ENCODE data around the gene SAA1. TPM values are rescaled to one million over a fixed set of nuclear protein-coding genes. Genes with fewer than 3 reads are reported as not detected.

Gene SAA1
- total RNA-seq, 1 donor from 2014 or later, result not detected

- Mint-ChIP-seq H3K9me3 (no peaks in the 10 kb centered on the region), H3K36me3 (ENCODE audit: low read depth) (peaks cover 51% of the 10 kb centered on the region), H3K4me3 (no peak overlapping the region), H3K27ac (no peak overlapping the region), H3K27me3 (ENCODE audit: insufficient read depth) (no peaks in the 10 kb centered on the region), H3K4me1 (ENCODE audit: low read depth) (peaks cover 18% of the 10 kb centered on the region)
- DNase-seq (ENCODE audit: low spot score), result no peak
- intact Hi-C loops (cut with micrococcal nuclease), result no loop called here
Measured at GRCh38 chr11:18299721-18300120, 33.7 kb downstream of the SAA1 start.

- no peak overlapping the region for H3K4me3 Mint-ChIP-seq
- intact Hi-C loops (cut with micrococcal nuclease), result no loop called here
- no peaks in the 10 kb centered on the region for H3K27me3 Mint-ChIP-seq (ENCODE audit: insufficient read depth)
- H3K27ac Mint-ChIP-seq, result no peak overlapping the region
- no peaks in the 10 kb centered on the region for H3K4me1 Mint-ChIP-seq (ENCODE audit: low read depth)
- H3K36me3 Mint-ChIP-seq (ENCODE audit: low read depth), result peaks cover 53% of the 10 kb centered on the region
- no peak for DNase-seq (ENCODE audit: low spot score)
- no peaks in the 10 kb centered on the region for H3K9me3 Mint-ChIP-seq
Measured at GRCh38 chr11:18304745-18305144, 38.7 kb downstream of the SAA1 start.

GRCh38 chr11:18307461-18308139 is 41.5 kb downstream of the SAA1 start:
- Mint-ChIP-seq H3K27me3 (ENCODE audit: insufficient read depth) (no peaks in the 10 kb centered on the region), H3K4me3 (no peak overlapping the region), H3K9me3 (no peaks in the 10 kb centered on the region), H3K27ac (no peak overlapping the region), H3K36me3 (ENCODE audit: low read depth) (peaks cover 57% of the 10 kb centered on the region), H3K4me1 (ENCODE audit: low read depth) (no peaks in the 10 kb centered on the region)
- no peak for DNase-seq (ENCODE audit: low spot score)
- intact Hi-C loops (cut with micrococcal nuclease), result no loop called here

- Mint-ChIP-seq H3K4me1 (ENCODE audit: low read depth) (no peaks in the 10 kb centered on the region), H3K4me3 (no peak overlapping the region), H3K27me3 (ENCODE audit: insufficient read depth) (no peaks in the 10 kb centered on the region), H3K9me3 (no peaks in the 10 kb centered on the region), H3K27ac (no peak overlapping the region), H3K36me3 (ENCODE audit: low read depth) (peaks cover 56% of the 10 kb centered on the region)
- intact Hi-C loops (cut with micrococcal nuclease), result no loop called here
- DNase-seq (ENCODE audit: low spot score), result no peak
Measured at GRCh38 chr11:18308242-18308641, 42.2 kb downstream of the SAA1 start.

- Mint-ChIP-seq H3K27ac (no peak overlapping the region), H3K4me1 (ENCODE audit: low read depth) (no peaks in the 10 kb centered on the region), H3K4me3 (no peak overlapping the region), H3K9me3 (no peaks in the 10 kb centered on the region), H3K36me3 (ENCODE audit: low read depth) (peaks cover 51% of the 10 kb centered on the region), H3K27me3 (ENCODE audit: insufficient read depth) (no peaks in the 10 kb centered on the region)
- intact Hi-C loops (cut with micrococcal nuclease), result no loop called here
- no peak for DNase-seq (ENCODE audit: low spot score)
Measured at GRCh38 chr11:18309691-18310090, 43.6 kb downstream of the SAA1 start.

- intact Hi-C loops (cut with micrococcal nuclease), result no loop called here
- Mint-ChIP-seq H3K4me3 (no peak overlapping the region), H3K9me3 (no peaks in the 10 kb centered on the region), H3K27me3 (ENCODE audit: insufficient read depth) (no peaks in the 10 kb centered on the region), H3K4me1 (ENCODE audit: low read depth) (no peaks in the 10 kb centered on the region), H3K27ac (no peak overlapping the region), H3K36me3 (ENCODE audit: low read depth) (peaks cover 47% of the 10 kb centered on the region)
- no peak for DNase-seq (ENCODE audit: low spot score)
Measured at GRCh38 chr11:18310800-18311340, 44.8 kb downstream of the SAA1 start.

- peaks cover 43% of the 10 kb centered on the region for H3K36me3 Mint-ChIP-seq (ENCODE audit: low read depth)
- H3K9me3 Mint-ChIP-seq, result no peaks in the 10 kb centered on the region
- intact Hi-C loops (cut with micrococcal nuclease), result no loop called here
- no peaks in the 10 kb centered on the region for H3K27me3 Mint-ChIP-seq (ENCODE audit: insufficient read depth)
- no peak overlapping the region for H3K4me3 Mint-ChIP-seq
- H3K27ac Mint-ChIP-seq, result no peak overlapping the region
- H3K4me1 Mint-ChIP-seq (ENCODE audit: low read depth), result no peaks in the 10 kb centered on the region
- DNase-seq (ENCODE audit: low spot score), result no peak
Measured at GRCh38 chr11:18312012-18312411, 45.9 kb downstream of the SAA1 start.

- Mint-ChIP-seq H3K27ac (no peak overlapping the region), H3K4me1 (ENCODE audit: low read depth) (peaks cover 5% of the 10 kb centered on the region), H3K36me3 (ENCODE audit: low read depth) (peaks cover 42% of the 10 kb centered on the region), H3K4me3 (no peak overlapping the region), H3K9me3 (no peaks in the 10 kb centered on the region), H3K27me3 (ENCODE audit: insufficient read depth) (no peaks in the 10 kb centered on the region)
- DNase-seq (ENCODE audit: low spot score), result no peak
- intact Hi-C loops (cut with micrococcal nuclease), result no loop called here
Measured at GRCh38 chr11:18312663-18313420, 46.8 kb downstream of the SAA1 start.

- H3K36me3 Mint-ChIP-seq (ENCODE audit: low read depth), result peaks cover 33% of the 10 kb centered on the region
- no peak overlapping the region for H3K27ac Mint-ChIP-seq
- no peak for DNase-seq (ENCODE audit: low spot score)
- H3K4me1 Mint-ChIP-seq (ENCODE audit: low read depth), result peaks cover 18% of the 10 kb centered on the region
- no peak overlapping the region for H3K4me3 Mint-ChIP-seq
- no peaks in the 10 kb centered on the region for H3K27me3 Mint-ChIP-seq (ENCODE audit: insufficient read depth)
- intact Hi-C loops (cut with micrococcal nuclease), result no loop called here
- no peaks in the 10 kb centered on the region for H3K9me3 Mint-ChIP-seq
Measured at GRCh38 chr11:18313965-18314763, 48.1 kb downstream of the SAA1 start.

- intact Hi-C loops (cut with micrococcal nuclease), result no loop called here
- Mint-ChIP-seq H3K4me3 (no peak overlapping the region), H3K36me3 (ENCODE audit: low read depth) (peaks cover 32% of the 10 kb centered on the region), H3K27ac (no peak overlapping the region), H3K9me3 (no peaks in the 10 kb centered on the region), H3K27me3 (ENCODE audit: insufficient read depth) (no peaks in the 10 kb centered on the region), H3K4me1 (ENCODE audit: low read depth) (peaks cover 26% of the 10 kb centered on the region)
- no peak for DNase-seq (ENCODE audit: low spot score)
Measured at GRCh38 chr11:18314784-18315523, 48.9 kb downstream of the SAA1 start.

- Mint-ChIP-seq H3K36me3 (ENCODE audit: low read depth) (peaks cover 24% of the 10 kb centered on the region), H3K9me3 (no peaks in the 10 kb centered on the region), H3K4me3 (no peak overlapping the region), H3K27me3 (ENCODE audit: insufficient read depth) (no peaks in the 10 kb centered on the region), H3K4me1 (ENCODE audit: low read depth) (peaks cover 35% of the 10 kb centered on the region), H3K27ac (no peak overlapping the region)
- intact Hi-C loops (cut with micrococcal nuclease), result no loop called here
- DNase-seq (ENCODE audit: low spot score), result no peak
Measured at GRCh38 chr11:18315893-18316292, 49.8 kb downstream of the SAA1 start.

- peaks cover 16% of the 10 kb centered on the region for H3K36me3 Mint-ChIP-seq (ENCODE audit: low read depth)
- intact Hi-C loops (cut with micrococcal nuclease), result no loop called here
- peaks cover 41% of the 10 kb centered on the region for H3K4me1 Mint-ChIP-seq (ENCODE audit: low read depth)
- no peak overlapping the region for H3K4me3 Mint-ChIP-seq
- no peaks in the 10 kb centered on the region for H3K27me3 Mint-ChIP-seq (ENCODE audit: insufficient read depth)
- DNase-seq (ENCODE audit: low spot score), result no peak
- no peak overlapping the region for H3K27ac Mint-ChIP-seq
- H3K9me3 Mint-ChIP-seq, result no peaks in the 10 kb centered on the region
Measured at GRCh38 chr11:18317551-18317950, 51.5 kb downstream of the SAA1 start.

Measured in activated T-helper 1 cell treated with anti-CD3 and anti-CD28 coated beads, Interleukin-12 subunit alpha, Interleukin-12 subunit beta, Interleukin-2, Interleukin-4 antibody, amounts not matched to agents 30 ng/mL and 10 ng/mL and 1 ng/mL, durations not matched to agents 14 hours and 24 hours and 36 hours (primary cell).